ENCODE data around the gene CXorf58.

Gene CXorf58

GRCh38 chrX:23901060-23901459 lies 6.7 kb upstream of the CXorf58 start:
- DNase-seq = peak; percentile 2

- peak; percentile 3 for DNase-seq
These were observed 6.0 kb upstream of the CXorf58 start for GRCh38 chrX:23901805-23902204.

- no peak for DNase-seq
These were observed 5.4 kb upstream of the CXorf58 start for GRCh38 chrX:23902419-23902818.

GRCh38 chrX:23904096-23904495 lies 3.7 kb upstream of the CXorf58 start:
- no peak for DNase-seq

GRCh38 chrX:23907111-23907497 lies 702 bp upstream of the CXorf58 start:
- no peak for DNase-seq

- no peak for DNase-seq
These were observed 606 bp downstream of the CXorf58 start for GRCh38 chrX:23908219-23909004.

- DNase-seq = no peak
These were observed 3.5 kb downstream of the CXorf58 start for GRCh38 chrX:23911126-23911835.

GRCh38 chrX:23919148-23919547 lies 11.3 kb downstream of the CXorf58 start:
- DNase-seq = no peak

GRCh38 chrX:23919706-23920320 lies 12.0 kb downstream of the CXorf58 start:
- DNase-seq = no peak

GRCh38 chrX:23926015-23926414 lies 18.2 kb downstream of the CXorf58 start:
- DNase-seq = no peak

- DNase-seq = no peak
These were observed 23.2 kb downstream of the CXorf58 start for GRCh38 chrX:23930894-23931604.

GRCh38 chrX:23932046-23932445 lies 24.2 kb downstream of the CXorf58 start:
- DNase-seq = no peak

GRCh38 chrX:23935106-23935505 lies 27.3 kb downstream of the CXorf58 start:
- DNase-seq = no peak

- DNase-seq = no peak
These were observed 28.4 kb downstream of the CXorf58 start for GRCh38 chrX:23936180-23936579.

GRCh38 chrX:23937100-23937499 lies 29.3 kb downstream of the CXorf58 start:
- no peak for DNase-seq

- no peak for DNase-seq
These were observed 30.9 kb downstream of the CXorf58 start for GRCh38 chrX:23938690-23939089.

- DNase-seq = no peak
These were observed 31.4 kb downstream of the CXorf58 start for GRCh38 chrX:23939203-23939602.

- no peak for DNase-seq
These were observed 36.4 kb downstream of the CXorf58 start for GRCh38 chrX:23944234-23944633.

GRCh38 chrX:23945206-23945605 lies 37.4 kb downstream of the CXorf58 start:
- DNase-seq = no peak

GRCh38 chrX:23952391-23952790 lies 44.6 kb downstream of the CXorf58 start:
- DNase-seq = no peak

GRCh38 chrX:23952984-23953907 lies 45.4 kb downstream of the CXorf58 start:
- DNase-seq = peak; percentile 20

- DNase-seq = no peak
These were observed 46.1 kb downstream of the CXorf58 start for GRCh38 chrX:23953908-23954269.

Data from stimulated activated CD4-positive, alpha-beta T cell treated with anti-CD3 and anti-CD28 coated beads, Interleukin-1b, Interleukin-23, amount 100 ng/mL, for 48 hours (primary cell).